ENCODE data around the gene CDPF1.

GRCh38 chr22:46276563-46276962, 26.5 kb upstream of the CDPF1 start:
- TF ChIP-seq EZH2 (IDR thresholded peaks at IDR 0.05) (no peak), POLR2AphosphoS5 (IDR thresholded peaks at IDR 0.05; ENCODE audit: borderline replicate concordance, low read depth, low read length) (no peak), FOXP2 (optimal IDR thresholded peaks at IDR 0.05; ENCODE audit: control extremely low read depth, extremely low read length, insufficient read depth) (no peak)
